GM21360 (cell line): Measurements from ENCODE around the gene GALNT2.

Source experiments
- ATAC-seq: cut with Tn5 transposase; IDR thresholded peaks from one replicate; pipeline ENCODE4 v1.9.1; 2021; ENCODE audit warnings: mild to moderate bottlenecking, moderate library complexity; ENCODE audit not compliant: unreplicated experiment

GALNT2 gene

GRCh38 chr1:230286166-230286889 is 219.3 kb downstream of the GALNT2 start:
- no peak for ATAC-seq

DNA sequence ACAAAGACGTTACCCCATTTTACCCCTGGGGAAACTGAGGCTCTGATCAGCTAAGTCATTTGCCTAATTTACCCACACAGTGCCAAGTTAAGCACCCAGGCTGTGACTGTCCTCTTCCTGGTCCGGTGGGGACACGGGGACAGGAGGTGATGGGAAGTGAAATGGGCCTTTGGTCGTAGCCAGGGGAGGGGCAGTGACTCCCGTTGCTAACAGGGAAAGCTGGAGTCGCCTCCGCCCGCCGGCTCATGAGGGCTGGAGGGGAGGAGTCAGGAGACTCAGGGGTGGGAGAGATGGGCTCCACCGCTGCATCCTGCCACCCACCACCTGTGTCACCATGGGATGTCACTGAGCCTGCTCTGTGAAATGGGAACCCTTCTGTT is 219.8 kb downstream of the GALNT2 start:
- no peak for ATAC-seq

DNA sequence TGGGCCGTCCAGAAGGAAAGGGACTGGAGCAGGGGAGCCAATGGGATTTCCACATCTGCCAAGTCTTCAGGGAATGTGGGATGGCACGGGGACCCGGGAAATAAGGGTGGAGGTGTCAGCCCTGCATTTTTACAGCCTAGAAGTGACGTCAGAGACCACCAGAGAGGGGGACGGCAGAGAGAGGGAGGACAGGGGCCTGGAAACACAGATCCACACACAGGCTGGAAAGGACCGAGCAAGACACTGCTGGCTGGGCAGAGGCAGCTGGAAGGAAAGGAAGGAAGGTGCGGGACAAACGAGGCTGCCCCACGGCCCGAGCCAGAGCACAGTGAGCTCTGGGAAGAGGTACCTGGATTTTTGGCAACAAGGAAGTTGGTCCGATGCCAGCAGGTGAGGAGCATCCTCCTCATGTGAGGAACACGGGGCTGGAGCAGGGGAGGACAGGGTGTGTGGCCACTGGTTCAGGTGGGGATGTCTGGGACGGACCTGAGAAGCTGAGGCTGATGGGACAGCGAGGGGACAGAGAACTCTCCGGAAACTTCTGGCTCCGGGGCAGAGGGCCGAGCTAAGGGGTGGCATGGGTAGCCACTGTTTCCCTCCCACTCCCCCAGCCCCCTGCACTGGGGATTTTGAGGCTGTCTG is 220.8 kb downstream of the GALNT2 start:
- ATAC-seq: no peak

- ATAC-seq: no peak
Observed at GRCh38 chr1:230288641-230289349, 221.8 kb downstream of the GALNT2 start.

GRCh38 chr1:230289350-230289644 is 222.3 kb downstream of the GALNT2 start:
- no peak for ATAC-seq

DNA sequence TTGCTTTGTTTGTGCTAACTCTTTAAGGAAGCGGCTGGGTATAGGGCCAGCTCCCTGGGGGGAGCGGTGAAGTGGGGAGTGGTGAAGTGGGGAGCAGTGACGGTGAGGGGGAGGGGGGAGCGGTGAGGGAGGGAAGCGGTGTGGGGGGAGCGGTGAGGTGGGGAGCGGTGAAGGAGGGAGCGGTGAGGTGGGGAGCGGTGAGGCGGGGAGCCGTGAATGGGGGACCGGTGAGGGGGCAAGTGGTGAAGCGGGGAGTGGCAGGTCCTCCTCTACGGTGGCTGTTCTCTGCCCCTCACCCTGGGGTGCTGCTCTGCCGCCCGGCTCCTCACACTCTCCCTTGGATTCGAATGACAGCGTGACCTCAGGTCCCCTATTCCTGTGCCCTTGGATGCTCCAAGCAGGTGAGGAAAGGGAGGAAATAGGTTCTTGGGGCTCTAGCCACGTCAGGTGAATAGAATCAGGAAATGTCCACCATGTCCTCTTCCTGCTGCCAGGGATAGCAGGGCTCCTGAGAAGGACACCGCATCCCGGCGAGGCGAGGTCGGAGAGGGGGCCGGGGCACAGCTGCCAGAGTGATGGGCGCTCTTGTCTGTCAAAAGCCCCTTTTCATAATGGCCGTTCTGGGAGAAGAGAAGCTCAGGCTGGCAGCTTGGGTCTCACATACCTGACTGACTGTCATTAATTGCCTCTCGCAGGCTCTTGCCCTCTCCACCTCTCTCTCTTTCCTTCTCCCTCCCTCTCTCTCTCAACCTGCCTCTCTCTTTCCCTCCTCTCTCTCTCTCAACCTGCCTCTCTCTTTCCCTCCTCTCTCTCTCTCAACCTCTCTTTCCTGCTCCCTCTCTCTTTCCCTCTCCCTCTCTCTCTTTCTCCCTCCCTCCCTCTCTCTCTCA is 224.9 kb downstream of the GALNT2 start:
- ATAC-seq: no peak

- no peak for ATAC-seq
Observed at GRCh38 chr1:230292689-230293389, 225.8 kb downstream of the GALNT2 start.

DNA sequence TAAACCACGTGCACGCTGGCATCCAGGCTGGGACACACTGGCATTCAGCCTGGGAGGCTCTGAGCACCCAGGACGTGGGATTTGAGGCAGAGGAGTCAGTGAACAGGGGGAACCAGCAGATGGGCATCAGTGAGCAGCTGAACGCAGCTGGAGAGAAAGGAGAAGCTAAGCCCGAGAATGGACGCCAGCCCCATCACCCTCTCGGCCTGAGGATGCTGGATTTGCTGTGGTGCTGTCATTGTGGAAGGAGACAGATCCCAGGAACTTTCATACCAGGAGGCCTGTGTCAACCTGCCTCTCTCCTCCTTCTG is 226.3 kb downstream of the GALNT2 start:
- no peak for ATAC-seq

GRCh38 chr1:230295367-230295766 is 228.3 kb downstream of the GALNT2 start:
- ATAC-seq: no peak

DNA sequence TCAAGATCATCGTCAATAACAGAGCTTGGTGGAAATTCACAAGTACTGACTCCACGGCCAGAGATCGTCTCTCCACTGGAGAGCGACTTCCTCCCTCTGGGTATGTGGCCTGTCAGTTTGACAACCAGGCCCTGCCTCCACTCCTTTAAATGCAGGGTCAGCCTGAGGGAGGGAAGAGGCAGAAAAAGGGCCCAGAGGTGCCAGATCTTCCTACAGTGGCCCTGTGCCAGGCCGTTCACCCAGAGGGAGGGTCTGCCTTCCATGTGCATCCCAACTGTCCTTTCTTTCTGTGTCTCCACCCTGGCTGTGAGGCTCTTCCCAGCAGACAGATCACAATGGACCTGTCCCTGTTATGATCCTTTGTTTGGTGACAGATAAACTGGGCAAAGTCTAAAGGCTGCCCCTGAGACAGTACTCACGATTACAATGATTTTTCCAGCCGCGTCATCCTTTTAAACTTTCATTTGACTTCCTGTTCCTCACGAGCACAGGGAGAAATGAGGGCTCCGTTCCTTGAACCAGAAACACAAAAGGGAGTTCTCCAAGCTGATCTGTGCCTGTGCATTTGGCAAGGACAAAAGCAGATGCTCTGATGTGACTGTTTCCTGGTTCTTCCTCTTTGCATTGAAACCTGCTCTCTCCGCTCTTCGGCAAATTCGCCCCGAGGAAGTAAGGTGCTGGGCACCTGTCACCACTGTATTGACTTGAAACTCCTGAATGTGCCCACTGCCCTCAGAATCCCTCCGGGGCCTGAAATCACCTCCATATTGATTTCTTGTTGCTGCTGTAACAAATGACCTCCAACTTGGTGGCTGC is 232.4 kb downstream of the GALNT2 start:
- ATAC-seq: no peak

GRCh38 chr1:230300322-230301301 is 233.6 kb downstream of the GALNT2 start:
- ATAC-seq: no peak

- no peak for ATAC-seq
Observed at GRCh38 chr1:230301322-230301721, 234.3 kb downstream of the GALNT2 start.

- ATAC-seq: no peak
Observed at GRCh38 chr1:230301822-230302221, 234.8 kb downstream of the GALNT2 start.

GRCh38 chr1:230303069-230303468 is 236.0 kb downstream of the GALNT2 start:
- no peak for ATAC-seq

DNA sequence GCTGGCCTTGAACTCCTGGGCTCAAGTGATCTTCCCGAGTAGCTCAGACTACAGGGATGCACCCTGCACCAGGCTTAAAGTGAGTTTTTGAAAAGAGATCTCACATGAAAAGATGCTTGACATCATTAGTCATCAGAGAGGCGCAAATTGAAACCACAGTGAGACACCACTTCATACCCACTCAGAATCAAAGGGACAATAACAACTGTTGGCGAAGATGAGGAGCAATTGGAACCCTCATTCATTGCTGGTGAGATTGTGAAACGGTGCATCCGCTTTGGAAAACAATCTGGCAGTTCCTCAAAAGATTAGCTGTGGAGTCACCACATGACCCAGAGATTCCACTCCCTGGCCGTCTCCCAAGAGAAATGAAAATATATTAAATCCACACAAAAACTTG is 236.8 kb downstream of the GALNT2 start:
- ATAC-seq: no peak

DNA sequence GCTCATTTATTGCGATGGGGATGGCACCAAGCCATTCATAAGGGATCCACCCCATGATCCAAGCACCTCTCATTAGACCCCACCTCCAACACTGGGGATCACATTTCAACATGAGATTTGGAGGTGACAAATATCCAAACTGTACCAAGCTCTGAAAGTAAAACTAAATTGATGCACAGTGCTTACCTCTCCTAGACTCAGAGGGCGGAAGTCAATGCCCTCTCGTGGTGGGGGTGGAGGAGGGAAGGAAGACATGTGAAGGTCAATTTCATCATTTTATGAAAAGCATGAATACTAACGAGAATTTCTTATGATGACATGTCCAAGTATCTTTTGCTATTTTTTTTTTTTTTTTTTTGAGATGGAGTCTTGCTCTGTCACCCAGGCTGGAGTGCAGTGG is 239.1 kb downstream of the GALNT2 start:
- peak; percentile 68 for ATAC-seq

GRCh38 chr1:230307213-230307612 is 240.2 kb downstream of the GALNT2 start:
- no peak for ATAC-seq

DNA sequence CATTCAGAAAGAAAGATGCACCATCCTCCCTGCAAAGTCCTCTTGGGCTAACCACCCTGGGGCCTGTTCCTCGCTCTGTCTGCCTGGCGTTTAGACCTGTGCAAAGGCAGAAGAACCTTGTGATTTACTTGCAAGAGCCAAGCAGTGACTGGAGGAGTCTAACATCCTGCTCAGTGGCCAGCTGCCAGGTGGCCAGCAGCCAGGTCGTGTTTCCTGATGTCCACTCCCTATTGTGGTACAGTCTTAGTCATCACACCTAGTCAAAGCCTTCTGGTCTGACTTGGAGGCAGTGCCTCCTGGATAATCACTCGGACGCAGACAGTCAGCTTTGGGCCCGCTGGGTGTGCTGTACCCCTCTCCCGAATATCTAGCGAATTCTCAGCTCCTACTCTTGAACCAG is 241.0 kb downstream of the GALNT2 start:
- no peak for ATAC-seq

GRCh38 chr1:230308821-230309220 is 241.8 kb downstream of the GALNT2 start:
- no peak for ATAC-seq
